HG03575 (cell line): Measurements from ENCODE around the gene ZFYVE28.
"Not testable (repeated sequence)": the region's sequence is repeated elsewhere in the genome, so short reads cannot be mapped to it uniquely, and the experiment has no call there.

ENCODE experiments used
- ATAC-seq: cut with Tn5 transposase; IDR thresholded peaks from one replicate; pipeline ENCODE4 v1.9.1; 2021; ENCODE audit not compliant: unreplicated experiment, insufficient number of reproducible peaks, low FRiP score; ENCODE audit errors: extremely low read depth

ZFYVE28 gene

GRCh38 chr4:2417765-2418649 lies at the start of gene ZFYVE28:
TSS of gene ZFYVE28 (minus strand) at chr4:2418645. CDS start at chr4:2418323, 322 bp downstream.
- no peak for ATAC-seq

DNA sequence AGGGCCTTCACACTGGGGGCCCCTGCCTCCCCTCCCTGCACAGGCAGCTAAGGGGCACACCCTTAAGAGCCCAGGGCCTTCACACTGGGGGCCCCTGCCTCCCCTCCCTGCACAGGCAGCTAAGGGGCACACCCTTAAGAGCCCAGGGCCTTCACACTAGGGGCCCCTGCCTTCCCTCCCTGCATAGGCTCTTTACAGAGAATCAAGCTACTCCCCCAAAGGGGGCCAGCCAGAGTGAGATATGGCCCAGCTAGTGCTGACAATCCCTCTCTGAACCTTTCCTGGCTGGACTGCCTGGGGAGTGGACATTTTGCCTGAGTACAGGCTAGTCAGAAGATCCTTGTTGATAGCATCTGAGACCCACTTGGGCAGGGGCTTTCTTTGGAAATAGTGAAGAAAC lies 47.1 kb upstream of the ZFYVE28 start:
- ATAC-seq, result not testable (repeated sequence)

- no peak for ATAC-seq
Measured at GRCh38 chr4:2465032-2465431, 46.6 kb upstream of the ZFYVE28 start.

- no peak for ATAC-seq
Measured at GRCh38 chr4:2462992-2463762, 44.7 kb upstream of the ZFYVE28 start.

DNA sequence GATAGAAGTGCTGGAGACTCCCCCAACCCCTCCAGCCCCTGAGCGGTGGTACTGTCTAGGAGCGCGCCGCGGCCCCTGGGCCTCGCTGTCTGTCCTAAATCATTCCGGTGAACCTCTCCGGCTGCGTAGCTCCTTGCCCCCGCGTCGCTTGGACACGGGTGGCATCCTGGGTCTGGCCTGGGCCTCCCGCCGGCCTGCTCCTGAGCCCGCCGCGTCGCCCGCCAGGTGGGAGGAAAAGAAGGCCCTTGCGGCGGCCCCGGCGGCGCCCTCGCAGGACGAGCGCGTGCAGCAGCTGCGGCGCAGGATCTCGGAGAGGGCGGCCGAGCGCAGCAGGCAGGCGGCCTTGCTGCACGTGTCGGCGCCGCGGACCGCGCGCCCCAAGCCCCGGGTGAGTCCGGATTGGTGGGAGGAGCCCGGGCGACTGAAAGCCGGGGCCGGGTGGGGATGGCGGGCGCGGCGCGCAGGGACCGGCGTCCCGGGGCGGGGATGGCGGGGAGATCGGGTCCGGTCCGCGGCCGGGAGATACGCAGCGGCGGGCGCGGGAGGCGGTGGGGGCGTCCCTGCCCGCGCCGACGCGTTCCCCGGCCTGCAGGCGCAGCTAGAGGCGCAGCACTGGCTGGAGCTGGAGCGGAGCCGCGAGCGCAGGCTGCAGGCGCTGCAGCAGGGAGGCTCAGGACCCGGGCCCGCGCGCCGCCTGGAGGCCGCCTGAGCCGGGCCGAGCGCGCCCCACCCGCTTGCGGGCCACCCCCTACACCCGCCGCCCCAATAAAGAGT lies 44.0 kb upstream of the ZFYVE28 start:
- ATAC-seq, result no peak

GRCh38 chr4:2461246-2461960 lies 43.0 kb upstream of the ZFYVE28 start:
- no peak for ATAC-seq

- no peak for ATAC-seq
Measured at GRCh38 chr4:2459589-2460349, 41.3 kb upstream of the ZFYVE28 start.

DNA sequence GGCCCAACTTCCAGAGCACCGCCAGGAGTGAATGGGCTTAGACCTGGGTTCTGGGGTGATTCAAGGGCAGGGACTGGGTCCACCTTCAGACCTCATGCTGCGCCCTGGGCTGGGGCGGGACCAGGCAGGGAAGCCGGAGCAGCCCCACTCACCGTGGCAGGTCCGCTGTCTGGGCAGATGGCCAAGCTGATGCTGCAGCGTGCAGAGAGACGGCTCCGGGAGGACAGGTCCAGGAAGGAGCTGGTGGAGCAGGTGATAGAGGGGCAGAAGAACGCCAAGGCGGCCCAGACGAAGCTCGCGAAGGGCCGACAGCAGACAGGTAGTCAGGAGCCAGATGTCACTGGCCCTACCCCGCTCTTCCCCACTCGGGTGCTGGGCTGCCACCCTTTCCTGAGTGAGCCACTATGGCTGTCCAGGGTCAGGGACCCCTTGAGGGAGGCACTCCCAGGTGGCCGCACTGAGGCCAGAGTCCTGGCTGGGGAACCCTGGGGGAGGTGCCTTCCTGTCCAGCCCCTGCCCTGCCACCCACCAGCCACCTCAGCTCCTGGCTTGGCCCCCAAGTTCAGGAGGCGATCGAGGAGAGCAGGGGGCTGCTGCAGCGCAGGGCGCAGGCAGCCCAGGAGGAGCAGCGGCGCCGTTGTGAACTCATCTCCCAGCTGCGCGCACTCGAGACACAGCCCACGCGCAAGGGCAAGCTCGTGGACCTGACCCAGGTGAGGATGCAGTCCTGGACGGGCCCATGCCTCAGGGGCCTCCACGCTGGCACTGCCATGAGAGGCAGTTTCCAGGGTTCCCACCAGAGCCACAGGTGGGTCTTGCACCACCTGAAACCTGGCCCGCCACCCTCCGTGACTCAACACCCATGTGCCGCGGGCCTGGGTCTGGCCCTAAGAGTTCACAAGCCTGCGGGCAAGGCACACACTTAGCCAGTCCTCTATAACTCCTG lies 40.4 kb upstream of the ZFYVE28 start:
- no peak for ATAC-seq

DNA sequence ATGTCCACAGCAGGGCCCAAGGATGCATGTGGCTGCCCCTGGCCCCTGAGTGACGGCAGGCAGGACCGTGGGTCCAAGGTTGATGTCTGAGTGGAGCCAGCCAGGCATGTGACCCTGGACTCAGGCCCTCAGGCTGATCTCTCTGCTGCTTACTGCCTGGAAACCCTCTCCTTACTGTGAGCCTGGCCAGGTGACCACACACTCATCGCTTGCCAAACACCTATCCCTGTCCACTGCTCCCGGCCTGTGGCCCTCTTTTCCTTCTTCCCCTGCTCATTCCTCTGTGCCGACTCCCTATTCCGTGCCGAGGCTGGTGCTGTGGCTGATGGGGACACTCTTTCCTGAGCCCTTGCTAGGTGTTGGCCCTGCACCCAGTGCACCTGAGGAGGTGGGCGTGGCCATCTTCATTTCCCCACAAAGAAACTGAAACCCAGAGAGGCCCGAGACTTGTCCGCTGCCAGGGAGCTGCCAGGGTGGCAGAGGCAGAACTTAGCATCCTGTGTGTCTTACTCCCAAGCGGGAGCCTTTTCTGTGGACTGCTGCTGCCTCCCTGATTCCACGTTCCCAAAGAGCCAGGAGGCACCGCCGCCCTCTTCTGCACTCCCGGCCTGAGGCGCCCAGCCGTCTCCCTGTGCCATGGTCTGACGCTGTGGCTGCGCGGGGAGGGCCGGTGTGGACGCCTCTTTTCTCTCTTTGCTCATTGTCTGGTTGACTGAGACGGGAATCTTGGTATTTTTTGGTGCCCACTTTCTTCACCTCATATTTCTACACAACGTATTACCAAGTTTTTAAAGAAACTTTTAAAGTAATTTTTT lies 39.2 kb upstream of the ZFYVE28 start:
- ATAC-seq, result no peak

GRCh38 chr4:2451821-2452785 lies 33.7 kb upstream of the ZFYVE28 start:
- no peak for ATAC-seq

DNA sequence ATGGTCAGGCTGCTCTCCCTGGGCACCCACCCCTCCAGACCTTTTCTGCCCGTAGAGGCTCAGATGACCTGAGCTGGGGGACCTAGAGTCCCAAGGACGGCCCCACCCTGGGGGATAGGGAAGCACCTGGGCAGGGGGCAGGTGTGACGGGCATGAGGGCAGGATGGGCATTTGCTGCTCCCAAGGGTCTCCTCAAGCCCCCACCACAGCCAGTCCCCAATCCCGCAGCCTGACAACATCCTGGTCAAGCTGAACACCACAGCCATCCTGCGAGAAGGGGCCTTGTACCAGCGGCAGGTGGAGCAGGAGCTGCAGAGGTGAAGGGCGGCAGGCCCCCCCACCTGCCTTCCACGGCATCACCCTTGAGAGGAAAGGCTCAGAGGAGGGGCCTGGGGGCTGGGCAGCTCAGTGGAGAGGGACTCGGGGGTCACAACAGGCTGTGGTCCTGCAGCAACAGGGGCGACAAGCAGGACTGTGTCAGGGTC lies 32.6 kb upstream of the ZFYVE28 start:
- ATAC-seq, result no peak

GRCh38 chr4:2450394-2451035 lies 32.1 kb upstream of the ZFYVE28 start:
- ATAC-seq, result no peak

- no peak for ATAC-seq
Measured at GRCh38 chr4:2449511-2450392, 31.3 kb upstream of the ZFYVE28 start.

GRCh38 chr4:2449051-2449450 lies 30.6 kb upstream of the ZFYVE28 start:
- ATAC-seq, result no peak
